Measurements from ENCODE around the gene ITPK1. TPM values are rescaled to one million over a fixed set of nuclear protein-coding genes. Genes with fewer than 3 reads are reported as not detected.
A peak's percentile ranks its signal among the peaks of the same experiment; 100 is the strongest.

The ITPK1 gene
- total and polyA plus RNA-seq, 10 of the 15 experiments (the other 5 are each of a cell fraction or from before 2014, with no cell fraction given): 1.3 to 73.2 (median 27.0) TPM

- TF ChIP-seq, protein P1, sequence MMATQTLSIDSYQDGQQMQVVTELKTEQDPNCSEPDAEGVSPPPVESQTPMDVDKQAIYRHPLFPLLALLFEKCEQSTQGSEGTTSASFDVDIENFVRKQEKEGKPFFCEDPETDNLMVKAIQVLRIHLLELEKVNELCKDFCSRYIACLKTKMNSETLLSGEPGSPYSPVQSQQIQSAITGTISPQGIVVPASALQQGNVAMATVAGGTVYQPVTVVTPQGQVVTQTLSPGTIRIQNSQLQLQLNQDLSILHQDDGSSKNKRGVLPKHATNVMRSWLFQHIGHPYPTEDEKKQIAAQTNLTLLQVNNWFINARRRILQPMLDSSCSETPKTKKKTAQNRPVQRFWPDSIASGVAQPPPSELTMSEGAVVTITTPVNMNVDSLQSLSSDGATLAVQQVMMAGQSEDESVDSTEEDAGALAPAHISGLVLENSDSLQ (IDR thresholded peaks at IDR 0.05): no peak
- no peak for TF ChIP-seq SUZ12 (IDR thresholded peaks at IDR 0.05; ENCODE audit: unreplicated experiment)
- TF ChIP-seq HCFC1 (IDR thresholded peaks at IDR 0.05; ENCODE audit: low read length): 0 out of 2 replicates have a peak, but pooled peaks have one; percentile 17
- peak; percentile 25 for TF ChIP-seq MEF2B (IDR thresholded peaks at IDR 0.05; ENCODE audit: partially characterized antibody, poor library complexity, severe bottlenecking)
- TF ChIP-seq SMC3 (IDR thresholded peaks at IDR 0.05; ENCODE audit: borderline replicate concordance, low read length): peak; percentile 2; the same call in 1 of the 2 replicates
- TF ChIP-seq SKIL (IDR thresholded peaks at IDR 0.05; ENCODE audit: low read depth, poor library complexity, severe bottlenecking): no peak
- TF ChIP-seq ZNF217 (IDR thresholded peaks at IDR 0.05): no peak
- no peak for TF ChIP-seq NFYB (IDR thresholded peaks at IDR 0.05; ENCODE audit: insufficient read depth, low read depth, low read length)
- TF ChIP-seq, protein P2, sequence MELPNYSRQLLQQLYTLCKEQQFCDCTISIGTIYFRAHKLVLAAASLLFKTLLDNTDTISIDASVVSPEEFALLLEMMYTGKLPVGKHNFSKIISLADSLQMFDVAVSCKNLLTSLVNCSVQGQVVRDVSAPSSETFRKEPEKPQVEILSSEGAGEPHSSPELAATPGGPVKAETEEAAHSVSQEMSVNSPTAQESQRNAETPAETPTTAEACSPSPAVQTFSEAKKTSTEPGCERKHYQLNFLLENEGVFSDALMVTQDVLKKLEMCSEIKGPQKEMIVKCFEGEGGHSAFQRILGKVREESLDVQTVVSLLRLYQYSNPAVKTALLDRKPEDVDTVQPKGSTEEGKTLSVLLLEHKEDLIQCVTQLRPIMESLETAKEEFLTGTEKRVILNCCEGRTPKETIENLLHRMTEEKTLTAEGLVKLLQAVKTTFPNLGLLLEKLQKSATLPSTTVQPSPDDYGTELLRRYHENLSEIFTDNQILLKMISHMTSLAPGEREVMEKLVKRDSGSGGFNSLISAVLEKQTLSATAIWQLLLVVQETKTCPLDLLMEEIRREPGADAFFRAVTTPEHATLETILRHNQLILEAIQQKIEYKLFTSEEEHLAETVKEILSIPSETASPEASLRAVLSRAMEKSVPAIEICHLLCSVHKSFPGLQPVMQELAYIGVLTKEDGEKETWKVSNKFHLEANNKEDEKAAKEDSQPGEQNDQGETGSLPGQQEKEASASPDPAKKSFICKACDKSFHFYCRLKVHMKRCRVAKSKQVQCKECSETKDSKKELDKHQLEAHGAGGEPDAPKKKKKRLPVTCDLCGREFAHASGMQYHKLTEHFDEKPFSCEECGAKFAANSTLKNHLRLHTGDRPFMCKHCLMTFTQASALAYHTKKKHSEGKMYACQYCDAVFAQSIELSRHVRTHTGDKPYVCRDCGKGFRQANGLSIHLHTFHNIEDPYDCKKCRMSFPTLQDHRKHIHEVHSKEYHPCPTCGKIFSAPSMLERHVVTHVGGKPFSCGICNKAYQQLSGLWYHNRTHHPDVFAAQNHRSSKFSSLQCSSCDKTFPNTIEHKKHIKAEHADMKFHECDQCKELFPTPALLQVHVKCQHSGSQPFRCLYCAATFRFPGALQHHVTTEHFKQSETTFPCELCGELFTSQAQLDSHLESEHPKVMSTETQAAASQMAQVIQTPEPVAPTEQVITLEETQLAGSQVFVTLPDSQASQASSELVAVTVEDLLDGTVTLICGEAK (IDR thresholded peaks at IDR 0.05; ENCODE audit: borderline replicate concordance): no peak; the same call in 1 of the 2 replicates
These were observed 12.2 kb downstream of the ITPK1 start (continued) for GRCh38 chr14:93103392-93104080.

Data from GM12878 (cell line).